Mucosa of descending colon (tissue), 3 donors: Measurements from ENCODE around the gene MYO5B. TPM values are rescaled to one million over a fixed set of nuclear protein-coding genes. Genes with fewer than 3 reads are reported as not detected.

Experiments
- ATAC-seq: fragments of 200-7000 bp; cut with Tn5 transposase; one replicate; pipeline ENCODE4 v1.9.1; 2020; ENCODE audit warnings: mild to moderate bottlenecking, moderate library complexity
- DNase-seq, 3 donors: peaks; one replicate each; pipeline ENCODE4 v3.0.0-alpha.2; 2020
- H3K36me3 ChIP-seq: fragments of 200-600 bp; one replicate; pipeline ENCODE4 v1.8.0; 2021; ENCODE audit warnings: low read depth, mild to moderate bottlenecking
- H3K4me1 ChIP-seq: fragments of 200-600 bp; one replicate; pipeline ENCODE4 v1.8.0; 2021; ENCODE audit warnings: low read depth, mild to moderate bottlenecking
- H3K4me3 ChIP-seq: fragments of 200-600 bp; one replicate; pipeline ENCODE4 v1.8.0; 2021; ENCODE audit warnings: mild to moderate bottlenecking
- H3K9me3 ChIP-seq: fragments of 200-600 bp; one replicate; pipeline ENCODE4 v1.8.0; 2021; ENCODE audit warnings: mild to moderate bottlenecking
- intact Hi-C, 2 donors: fragments of 100-400 bp; cut with DNase I in 1 of 2; cut with micrococcal nuclease in 1 of 2; formaldehyde crosslinking; loops; one replicate each; pipeline versions ENCODE4 v1.11.0 to v1.11.1; 2022; cut with DNase I, micrococcal nuclease
- total RNA-seq, 3 donors: library from RNA; stranded (reverse); fragmentation: NEBNext Ultra II Directional in 2 of 3; extraction: Animal tissue kit (Norgen Biotek cat#: 25700) in 2 of 3; gene quantifications; one replicate each; pipeline versions ENCODE4 v1.2.1 to v1.2.4, GENCODE V29; 2021 to 2023
- TF ChIP-seq, protein P1 (sequence below): fragments of 200-600 bp; IDR thresholded peaks from one replicate; pipeline ENCODE4 v1.8.0; 2022; ENCODE audit warnings: antibody characterized with exemption, mild to moderate bottlenecking
- donor health status: DM: no; HTN: no; CAD: no; lungs with moderate emphysema.
- donor health status: DM: no; HTN: no; CAD: no.
- donor health status: DM: no; HTN: yes; CAD: no.

MYO5B gene
- total RNA-seq, 3 donors from 2014 or later: 52.7 to 179 (median 120) TPM

DNA sequence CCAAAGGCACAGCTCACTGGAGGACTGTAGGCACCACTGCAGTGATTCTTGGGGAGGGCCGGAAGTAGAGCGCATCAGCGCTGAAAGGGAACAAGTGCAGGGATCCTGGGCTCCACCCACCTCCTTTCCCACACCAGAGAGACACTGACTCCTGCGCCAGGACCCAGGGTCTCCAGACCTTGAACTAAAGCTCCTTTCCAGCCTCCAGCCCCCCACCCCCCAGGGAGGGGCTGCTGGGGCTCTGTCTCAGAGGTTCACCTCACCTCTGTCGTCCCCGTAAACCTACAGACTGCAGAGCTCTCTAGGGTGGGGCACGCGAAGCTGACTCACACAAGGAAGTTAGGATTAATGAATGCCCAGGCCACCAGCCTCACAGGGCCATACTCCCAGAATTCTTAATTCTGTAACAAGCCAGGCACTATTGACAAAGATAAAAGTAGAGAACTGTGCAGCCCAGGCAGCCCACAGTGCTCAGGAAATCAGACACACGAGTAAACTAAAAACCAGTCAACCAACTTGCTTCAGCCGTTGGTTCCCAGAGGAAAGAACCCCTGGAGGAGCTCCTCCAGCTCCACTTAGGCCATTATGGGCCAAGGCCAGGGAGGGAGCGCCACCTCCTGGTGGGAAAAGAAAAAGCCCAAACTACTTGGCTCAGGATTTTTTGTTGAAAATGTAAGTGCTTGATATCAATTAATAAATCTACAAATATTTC lies 336.5 kb downstream of the MYO5B start:
- Histone ChIP-seq H3K4me1 (peaks cover 27% of the 10 kb centered on the region), H3K4me3 (no peak overlapping the region), H3K36me3 (no peaks in the 10 kb centered on the region), H3K9me3 (no peaks in the 10 kb centered on the region)
- ATAC-seq (peak; percentile 89), DNase-seq (peak; percentile 74 to 83 (median 77))
- TF ChIP-seq, protein P1, sequence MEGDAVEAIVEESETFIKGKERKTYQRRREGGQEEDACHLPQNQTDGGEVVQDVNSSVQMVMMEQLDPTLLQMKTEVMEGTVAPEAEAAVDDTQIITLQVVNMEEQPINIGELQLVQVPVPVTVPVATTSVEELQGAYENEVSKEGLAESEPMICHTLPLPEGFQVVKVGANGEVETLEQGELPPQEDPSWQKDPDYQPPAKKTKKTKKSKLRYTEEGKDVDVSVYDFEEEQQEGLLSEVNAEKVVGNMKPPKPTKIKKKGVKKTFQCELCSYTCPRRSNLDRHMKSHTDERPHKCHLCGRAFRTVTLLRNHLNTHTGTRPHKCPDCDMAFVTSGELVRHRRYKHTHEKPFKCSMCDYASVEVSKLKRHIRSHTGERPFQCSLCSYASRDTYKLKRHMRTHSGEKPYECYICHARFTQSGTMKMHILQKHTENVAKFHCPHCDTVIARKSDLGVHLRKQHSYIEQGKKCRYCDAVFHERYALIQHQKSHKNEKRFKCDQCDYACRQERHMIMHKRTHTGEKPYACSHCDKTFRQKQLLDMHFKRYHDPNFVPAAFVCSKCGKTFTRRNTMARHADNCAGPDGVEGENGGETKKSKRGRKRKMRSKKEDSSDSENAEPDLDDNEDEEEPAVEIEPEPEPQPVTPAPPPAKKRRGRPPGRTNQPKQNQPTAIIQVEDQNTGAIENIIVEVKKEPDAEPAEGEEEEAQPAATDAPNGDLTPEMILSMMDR: peak; percentile 81
- intact Hi-C loops: loop anchor here in 1 of 2 donors (2.0 kb wide), 1 partner anchor 350 kb away; no protein-coding TSS in a partner anchor

DNA sequence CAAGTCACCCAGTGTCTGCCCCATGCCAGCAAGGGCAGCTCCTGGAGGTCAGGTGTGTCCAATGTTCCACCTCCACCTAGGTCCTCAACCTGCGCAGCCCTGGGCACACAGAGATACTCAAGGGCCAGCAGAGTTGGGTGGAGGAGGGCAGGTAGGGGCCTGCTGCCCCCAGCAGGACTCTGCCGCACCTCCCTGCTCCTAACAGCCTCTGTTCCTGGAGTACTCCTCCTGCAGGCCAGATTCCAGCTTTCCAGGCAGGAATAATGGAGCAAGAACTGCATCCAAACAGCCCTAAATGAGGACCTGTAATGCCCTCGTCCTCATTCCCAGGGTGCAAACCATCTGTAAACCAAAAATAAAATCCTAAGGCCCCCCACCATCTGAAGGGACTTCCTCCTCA lies 337.2 kb downstream of the MYO5B start:
- DNase-seq (no peak), ATAC-seq (peak; percentile 15)
- Histone ChIP-seq H3K4me3 (no peak overlapping the region), H3K9me3 (no peaks in the 10 kb centered on the region), H3K4me1 (peaks cover 27% of the 10 kb centered on the region), H3K36me3 (no peaks in the 10 kb centered on the region)
- intact Hi-C loops: loop anchor here in 1 of 2 donors (2.0 kb wide), 1 partner anchor 349 kb away; no protein-coding TSS in a partner anchor
- TF ChIP-seq, protein P1: no peak

DNA sequence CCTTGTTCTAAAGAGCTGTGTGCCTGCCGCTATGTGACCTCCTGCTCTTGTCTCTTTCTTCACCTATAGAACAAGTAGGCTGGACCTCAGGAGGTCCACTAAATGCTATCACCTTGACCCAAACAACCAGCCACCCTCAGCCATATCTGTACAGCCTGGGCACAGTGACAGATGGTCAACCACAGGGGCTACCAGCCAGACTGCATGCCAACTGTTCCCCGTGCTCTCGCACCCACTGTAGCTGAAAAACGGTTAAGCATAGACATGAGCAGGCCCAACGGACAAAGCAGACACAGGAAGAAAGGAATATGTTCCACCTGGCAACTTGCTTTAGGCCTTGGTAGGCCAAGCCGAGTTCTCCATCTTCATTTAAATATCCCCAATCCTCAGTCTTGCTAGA lies 338.5 kb downstream of the MYO5B start:
- Histone ChIP-seq H3K36me3 (no peaks in the 10 kb centered on the region), H3K4me3 (no peak overlapping the region), H3K9me3 (no peaks in the 10 kb centered on the region), H3K4me1 (peaks cover 27% of the 10 kb centered on the region)
- no peak for ATAC-seq
- TF ChIP-seq, protein P1: no peak
- DNase-seq: no peak
- intact Hi-C loops: no loop called here

DNA sequence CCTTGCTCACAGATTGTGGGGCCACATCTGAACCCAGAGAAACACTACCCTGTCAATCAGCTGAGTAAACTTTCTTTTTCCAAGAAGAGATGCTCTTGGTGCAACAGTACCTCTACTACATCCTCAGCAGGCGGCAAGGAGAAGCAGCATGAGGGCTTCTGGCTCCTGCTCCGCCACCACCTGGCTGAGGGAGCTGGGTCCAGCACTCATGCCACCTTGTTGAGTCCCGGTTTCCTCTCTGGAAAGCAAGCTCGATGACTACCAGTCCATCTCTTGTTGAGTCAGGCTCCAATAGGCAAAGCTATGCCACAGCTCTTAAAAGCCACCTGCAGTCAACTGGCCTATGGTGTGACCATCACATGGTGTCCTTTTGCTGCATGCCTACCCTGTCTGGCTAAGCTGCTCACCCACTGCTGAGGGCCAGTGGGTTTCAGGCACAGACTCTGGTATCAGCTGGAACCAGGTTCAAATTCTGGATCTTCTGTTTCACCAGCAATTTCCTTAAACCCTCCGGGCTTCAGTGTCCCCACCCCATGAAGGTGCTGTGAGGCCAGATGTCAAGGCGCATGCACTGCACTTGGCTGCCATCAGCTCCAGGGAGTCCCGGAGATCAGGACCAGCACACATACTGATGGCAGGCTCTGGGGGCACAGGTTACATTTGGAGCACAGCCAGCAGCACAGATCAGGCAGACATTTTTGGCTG lies 339.1 kb downstream of the MYO5B start:
- H3K4me3 ChIP-seq: no peak overlapping the region
- H3K36me3 ChIP-seq: no peaks in the 10 kb centered on the region
- H3K9me3 ChIP-seq: no peaks in the 10 kb centered on the region
- TF ChIP-seq, protein P1: no peak
- peaks cover 27% of the 10 kb centered on the region for H3K4me1 ChIP-seq
- DNase-seq: no peak
- no peak for ATAC-seq
- intact Hi-C loops: no loop called here

DNA sequence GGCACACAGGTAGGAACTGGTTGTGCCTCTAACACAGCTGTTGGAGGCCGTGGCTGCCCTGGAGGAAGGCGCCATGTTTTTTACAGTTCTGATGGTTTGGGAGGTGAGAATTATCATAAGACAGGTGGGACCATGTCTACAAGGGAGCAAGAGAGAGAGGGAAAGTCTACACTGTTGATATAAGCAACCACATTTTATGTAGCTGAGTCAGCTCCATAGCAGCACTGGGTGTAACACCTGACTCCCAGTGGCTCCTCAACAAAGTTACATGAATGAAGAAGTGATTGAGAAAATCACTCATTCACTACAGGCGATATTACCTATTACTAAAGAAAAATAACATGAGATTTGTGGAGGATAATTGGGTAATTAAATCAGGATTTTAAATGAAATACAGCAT lies 340.3 kb downstream of the MYO5B start:
- no peak for DNase-seq
- Histone ChIP-seq H3K4me1 (peaks cover 21% of the 10 kb centered on the region), H3K9me3 (no peaks in the 10 kb centered on the region), H3K4me3 (no peak overlapping the region), H3K36me3 (no peaks in the 10 kb centered on the region)
- no peak for ATAC-seq
- TF ChIP-seq, protein P1: no peak
- intact Hi-C loops: no loop called here
